SK-N-SH (cell line): Measurements from ENCODE around the gene HS3ST4. TPM values are rescaled to one million over a fixed set of nuclear protein-coding genes. Genes with fewer than 3 reads are reported as not detected.
A peak's percentile ranks its signal among the peaks of the same experiment; 100 is the strongest.

ENCODE experiments used
- CTCF ChIA-PET: fragments of 300-600, 350-600 bp; formaldehyde crosslinking; extraction: SDS; loops from one replicate; lab custom pipeline; 2021; lab: Yijun Ruan, JAX
- POLR2A ChIA-PET: fragments of 350-600 bp; sonication (Branson Sonifier 250); formaldehyde crosslinking; extraction: SDS; loops from one replicate; lab custom pipeline; 2020; ENCODE audit warnings: antibody characterized with exemption, inconsistent platforms; lab: Yijun Ruan, JAX
- DNase-seq: peaks from one replicate; pipeline ENCODE4 v3.0.0; 2012
- H2AFZ ChIP-seq: fragments of 200-600 bp; sonication (generic); 2 replicates; pipeline ENCODE4 v1.8.1; 2016; ENCODE audit warnings: antibody characterized with exemption, mild to moderate bottlenecking, low read depth
- H3F3A ChIP-seq: fragments of 200-600 bp; sonication (generic); replicated peaks from 2 replicates; pipeline ENCODE3; 2016; ENCODE audit warnings: antibody characterized with exemption, mild to moderate bottlenecking; ENCODE audit not compliant: insufficient read depth
- H3K27ac ChIP-seq, 2 experiments: fragments of 200-500 bp in 1 of 2; fragments of 200-600 bp in 1 of 2; sonication (Bioruptor generic) in 1 of 2; sonication (generic), shearing (Covaris generic) in 1 of 2; 2 replicates each; pipeline versions ENCODE4 v1.5.1 to v1.6.1; 2014 to 2016; ENCODE audit warnings: low read depth in 2 of 2, inconsistent platforms in 1 of 2, low read length in 1 of 2, mild to moderate bottlenecking in 1 of 2, mixed read lengths in 1 of 2
- H3K27me3 ChIP-seq: fragments of 200-600 bp; sonication (generic), shearing (Covaris generic); 2 replicates; pipeline ENCODE4 v1.6.1; 2016; ENCODE audit warnings: mixed run types; ENCODE audit not compliant: insufficient read depth
- H3K36me3 ChIP-seq, 2 experiments: fragments of 200-500 bp in 1 of 2; fragments of 200-600 bp in 1 of 2; sonication (Bioruptor generic) in 1 of 2; sonication (generic) in 1 of 2; replicated peaks in 1 of 2; 2 replicates each; pipeline versions ENCODE3 to v1.5.1; 2014 to 2016; ENCODE audit warnings: low read length in 1 of 2, mild to moderate bottlenecking in 1 of 2; ENCODE audit not compliant: insufficient read depth in 2 of 2, control insufficient read depth in 1 of 2
- H3K4me1 ChIP-seq, 2 experiments: fragments of 200-500 bp in 1 of 2; fragments of 200-600 bp in 1 of 2; sonication (Bioruptor generic) in 1 of 2; sonication (generic), shearing (Covaris generic) in 1 of 2; 2 replicates each; pipeline versions ENCODE4 v1.5.1 to v1.6.1; 2014 to 2016; ENCODE audit warnings: low read depth in 1 of 2, low read length in 1 of 2, mixed run types in 1 of 2; ENCODE audit not compliant: insufficient read depth in 2 of 2, control insufficient read depth in 1 of 2
- H3K4me2 ChIP-seq: fragments of 200-600 bp; sonication (generic), shearing (Covaris generic); 2 replicates; pipeline ENCODE4 v1.6.1; 2017; ENCODE audit warnings: mixed run types
- H3K4me3 ChIP-seq, 2 experiments: fragments of 200-500 bp in 1 of 2; fragments of 200-600 bp in 1 of 2; sonication (Bioruptor generic) in 1 of 2; sonication (generic), shearing (Covaris generic) in 1 of 2; 2 replicates each; pipeline versions ENCODE4 v1.5.1 to v1.8.1; 2014 to 2016; ENCODE audit warnings: low read depth in 2 of 2, inconsistent platforms in 1 of 2, low read length in 1 of 2, mild to moderate bottlenecking in 1 of 2, mixed read lengths in 1 of 2, moderate library complexity in 1 of 2
- H3K79me2 ChIP-seq: fragments of 200-600 bp; sonication (generic); 2 replicates; pipeline ENCODE4 v1.8.1; 2017; ENCODE audit warnings: mild to moderate bottlenecking; ENCODE audit not compliant: insufficient read depth
- H3K9ac ChIP-seq: fragments of 200-600 bp; sonication (generic); 2 replicates; pipeline ENCODE4 v1.6.1; 2017; ENCODE audit warnings: mixed run types
- H3K9me2 ChIP-seq: fragments of 200-600 bp; sonication (generic); 2 replicates; pipeline ENCODE4 v1.6.1; 2017; ENCODE audit warnings: mixed run types
- H3K9me3 ChIP-seq: fragments of 200-600 bp; sonication (generic); 2 replicates; pipeline ENCODE4 v1.6.1; 2017; ENCODE audit warnings: mixed run types, mild to moderate bottlenecking, moderate library complexity
- H4K20me1 ChIP-seq: fragments of 200-600 bp; sonication (generic); 2 replicates; pipeline ENCODE4 v1.6.1; 2017; ENCODE audit warnings: mild to moderate bottlenecking, mixed run types; ENCODE audit not compliant: insufficient read depth
- ELF1 ChIP-seq: IDR thresholded peaks from 2 replicates; pipeline ENCODE4 v1.4.0; 2012
- EZH2phosphoT487 ChIP-seq: fragments of 200-600 bp; sonication (generic); IDR thresholded peaks from 2 replicates; pipeline ENCODE4 v1.6.1; 2017; ENCODE audit warnings: low read depth, mixed run types, mild to moderate bottlenecking, antibody characterized with exemption, moderate library complexity, borderline replicate concordance
- GABPA ChIP-seq: IDR thresholded peaks from 2 replicates; pipeline ENCODE4 v1.4.0; 2012; ENCODE audit warnings: low read depth, mild to moderate bottlenecking
- GATA2 ChIP-seq: sonication (generic); formaldehyde crosslinking; IDR thresholded peaks from 2 replicates; pipeline ENCODE4 v1.5.0; 2020; ENCODE audit warnings: mild to moderate bottlenecking, missing genetic modification reagents
- JUND ChIP-seq: IDR thresholded peaks from 2 replicates; pipeline ENCODE4 v1.4.0; 2012
- MAX ChIP-seq: IDR thresholded peaks from 2 replicates; pipeline ENCODE4 v1.4.0; 2012; ENCODE audit warnings: low read depth
- MXI1 ChIP-seq: IDR thresholded peaks from 2 replicates; pipeline ENCODE4 v1.6.1; 2012; ENCODE audit warnings: mild to moderate bottlenecking, low read depth, low read length, improper control_type of control experiment
- NFIC ChIP-seq: IDR thresholded peaks from 2 replicates; pipeline ENCODE4 v1.4.0; 2012; ENCODE audit warnings: borderline replicate concordance
- NRF1 ChIP-seq: IDR thresholded peaks from 2 replicates; pipeline ENCODE4 v1.6.1; 2012; ENCODE audit warnings: low read depth, mild to moderate bottlenecking, low read length
- PBX3 ChIP-seq: IDR thresholded peaks from 2 replicates; pipeline ENCODE4; 2012
- RAD21 ChIP-seq: IDR thresholded peaks from 2 replicates; pipeline ENCODE4 v1.6.1; 2012; ENCODE audit warnings: mild to moderate bottlenecking, low read length
- RCOR1 ChIP-seq: fragments of 150-350 bp; IDR thresholded peaks from 2 replicates; pipeline ENCODE4 v1.6.1; 2017; ENCODE audit warnings: antibody characterized with exemption, low read length
- RFX5 ChIP-seq: IDR thresholded peaks from 2 replicates; pipeline ENCODE4 v1.6.1; 2012; ENCODE audit warnings: mild to moderate bottlenecking, improper control_type of control experiment, low read length
- RXRA ChIP-seq: IDR thresholded peaks from 2 replicates; pipeline ENCODE4 v1.4.0; 2012; ENCODE audit warnings: low read depth, mild to moderate bottlenecking, borderline replicate concordance
- SIN3A ChIP-seq: IDR thresholded peaks from 2 replicates; pipeline ENCODE4 v1.6.1; 2012; ENCODE audit warnings: low read depth, mild to moderate bottlenecking, low read length, moderate library complexity, borderline replicate concordance
- TAF1 ChIP-seq: IDR thresholded peaks from 2 replicates; pipeline ENCODE4 v1.6.1; 2012; ENCODE audit warnings: low read depth, mild to moderate bottlenecking, low read length, moderate library complexity, borderline replicate concordance
- TCF12 ChIP-seq: IDR thresholded peaks from 2 replicates; pipeline ENCODE4 v1.4.0; 2012
- WGBS: methylation state at CpG from one replicate; pipeline ENCODE4 v1.1.6; 2017; ENCODE audit warnings: low lambda C conversion rate; 5-methylcytosine and 5-hydroxymethylcytosine counted together
- polyA plus RNA-seq, 3 experiments: library from polyadenylated mRNA; depleted of rRNA; stranded (reverse); fragments of >200 nt; gene quantifications; 2 replicates each; pipeline ENCODE4 v1.2.3, GENCODE V29; 2012

The HS3ST4 gene
- polyA plus RNA-seq, 1 of the 3 experiments (the other 2 are of a cell fraction): not detected

GRCh38 chr16:25709213-25709612 lies 17.5 kb downstream of the HS3ST4 start:
- H3K4me1 ChIP-seq: peaks cover 0 to 3% of the 10 kb centered on the region in 2 experiments; a peak in 1 of 4 replicates
- no peaks in the 10 kb centered on the region for H4K20me1 ChIP-seq
- H3K9ac ChIP-seq: no peak overlapping the region
- H3K27me3 ChIP-seq: no peaks in the 10 kb centered on the region
- H3K9me3 ChIP-seq: no peaks in the 10 kb centered on the region
- H2AFZ ChIP-seq: no peak overlapping the region
- 3% methylated on average over 7 of the region's 7 CpGs for WGBS
- H3F3A ChIP-seq: no peaks in the 10 kb centered on the region
- no peak for TF ChIP-seq RXRA
- no peak for TF ChIP-seq RFX5
- no peak for TF ChIP-seq NRF1
- TF ChIP-seq NFIC: no peak
- TF ChIP-seq GABPA: no peak
- TF ChIP-seq MXI1: no peak
- TF ChIP-seq TAF1: no peak
- TF ChIP-seq RCOR1: no peak
- TF ChIP-seq GATA2 (CRISPR knock-in tag): no peak
- no peak for TF ChIP-seq SIN3A
- H3K79me2 ChIP-seq: no peaks in the 10 kb centered on the region
- POLR2A ChIA-PET: no interaction called here
- H3K9me2 ChIP-seq: no peaks in the 10 kb centered on the region
- no peak overlapping the region for H3K4me2 ChIP-seq
- CTCF ChIA-PET: interaction anchor here (1.0 kb wide), 1 partner anchor 432 kb away, joined by 4 read pairs; no protein-coding TSS in a partner anchor
- no peak overlapping the region for H3K4me3 ChIP-seq
- H3K27ac ChIP-seq: no peak overlapping the region
- H3K36me3 ChIP-seq: no peaks in the 10 kb centered on the region
- DNase-seq: no peak

GRCh38 chr16:25713785-25714570 lies 22.2 kb downstream of the HS3ST4 start:
- Histone ChIP-seq H3K4me1 (no peaks in the 10 kb centered on the region; a peak in 1 of 4 replicates), H3F3A (no peaks in the 10 kb centered on the region), H3K4me3 (no peak overlapping the region), H4K20me1 (no peaks in the 10 kb centered on the region)
- TF ChIP-seq PBX3 (peak; percentile 38; the same call in 1 of the 2 replicates), TCF12 (peak; percentile 47; the same call in 1 of the 2 replicates), RFX5 (no peak), ELF1 (no peak), JUND (0 out of 2 replicates have a peak, but pooled peaks have one; percentile 6), EZH2phosphoT487 (no peak), RAD21 (no peak), NFIC (no peak), MXI1 (no peak), MAX (no peak), NRF1 (no peak)
- TF ChIP-seq, all 33 proteins: peak for 3
- no peak for DNase-seq
- H3K9me3 ChIP-seq: no peaks in the 10 kb centered on the region
- no peaks in the 10 kb centered on the region for H3K79me2 ChIP-seq
- no peaks in the 10 kb centered on the region for H3K27me3 ChIP-seq
- H3K9ac ChIP-seq: no peak overlapping the region
- H3K27ac ChIP-seq: no peak overlapping the region
- ChIA-PET CTCF (interaction anchor here (0.6 to 2.1 kb wide), 2 partner anchors 27 to 438 kb away, joined by 3 to 5 read pairs; no protein-coding TSS in a partner anchor), POLR2A (no interaction called here)
- H3K36me3 ChIP-seq: no peaks in the 10 kb centered on the region
- no peak overlapping the region for H2AFZ ChIP-seq
- H3K4me2 ChIP-seq: no peak overlapping the region
- no peaks in the 10 kb centered on the region for H3K9me2 ChIP-seq
- WGBS: 5% methylated on average over 13 of the region's 13 CpGs
